Spinal cord (tissue), 10 donors: Measurements from ENCODE around the gene ING5. TPM values are rescaled to one million over a fixed set of nuclear protein-coding genes. Genes with fewer than 3 reads are reported as not detected.
A peak's percentile ranks its signal among the peaks of the same experiment; 100 is the strongest.

Experiments
- DNase-seq, 6 donors: peaks; one replicate each; pipeline versions ENCODE4 v3.0.0 to v3.0.0-alpha.2; 2013 to 2015; ENCODE audit warnings: low spot score in 6 of 6, low read depth in 4 of 6
- H3K27ac ChIP-seq: one replicate; pipeline ENCODE4 v1.5.1; 2013; ENCODE audit warnings: low read depth, low read length, control low read depth
- H3K27me3 ChIP-seq: one replicate; pipeline ENCODE4 v1.6.1; 2013; ENCODE audit warnings: low read length; ENCODE audit not compliant: control insufficient read depth, insufficient read depth
- H3K36me3 ChIP-seq: one replicate; pipeline ENCODE4 v1.6.1; 2013; ENCODE audit warnings: low read length; ENCODE audit not compliant: control insufficient read depth, insufficient read depth
- H3K4me1 ChIP-seq: one replicate; pipeline ENCODE4 v1.6.1; 2013; ENCODE audit warnings: low read length; ENCODE audit not compliant: control insufficient read depth, insufficient read depth
- H3K4me3 ChIP-seq: one replicate; pipeline ENCODE4 v1.5.1; 2013; ENCODE audit warnings: low read depth, low read length, control low read depth
- H3K9me3 ChIP-seq: one replicate; pipeline ENCODE4 v1.6.1; 2013; ENCODE audit warnings: low read length; ENCODE audit not compliant: control insufficient read depth, insufficient read depth
- WGBS: methylation state at CpG from one replicate; pipeline ENCODE4 v1.1.5; 2013; ENCODE audit warnings: missing lambda C conversion rate; ENCODE audit not compliant: insufficient coverage; 5-methylcytosine and 5-hydroxymethylcytosine counted together
- polyA plus RNA-seq, 2 donors: library from polyadenylated mRNA; unstranded; fragments of 120-200 nt; gene quantifications; one replicate each; pipeline ENCODE4 v1.2.1, GENCODE V29; 2013; ENCODE audit not compliant: insufficient read length in 2 of 2
- total RNA-seq, 2 donors: library from RNA; depleted of rRNA in 1 of 2; stranded (reverse); fragments of 120-200 nt in 1 of 2; fragments of >200 nt in 1 of 2; gene quantifications; one replicate each; pipeline versions ENCODE4 v1.2.3 to v1.2.4, GENCODE V29; 2013 to 2014
- donor health status: healthy.

Gene ING5
- total and polyA plus RNA-seq, 4 donors, result 29.9 to 51.2 (median 35.8) TPM

GRCh38 chr2:241671457-241672240, 30.2 kb upstream of the ING5 start:
- peaks cover 98% of the 10 kb centered on the region for H3K36me3 ChIP-seq
- WGBS, result 94% methylated on average over 28 of the region's 31 CpGs
- no peak overlapping the region for H3K27ac ChIP-seq
- DNase-seq, result no peak
- peaks cover 11% of the 10 kb centered on the region for H3K4me1 ChIP-seq
- H3K9me3 ChIP-seq, result no peaks in the 10 kb centered on the region
- H3K27me3 ChIP-seq, result no peaks in the 10 kb centered on the region
- H3K4me3 ChIP-seq, result no peak overlapping the region

- Histone ChIP-seq H3K4me1 (peaks cover 7% of the 10 kb centered on the region), H3K9me3 (no peaks in the 10 kb centered on the region), H3K4me3 (no peak overlapping the region), H3K27ac (no peak overlapping the region), H3K27me3 (no peaks in the 10 kb centered on the region), H3K36me3 (peaks cover 100% of the 10 kb centered on the region)
- DNase-seq, result no peak
- 93% methylated on average over 42 of the region's 42 CpGs for WGBS
These were observed 29.3 kb upstream of the ING5 start for GRCh38 chr2:241672243-241673188.

GRCh38 chr2:241673189-241673663, 28.6 kb upstream of the ING5 start:
- Histone ChIP-seq H3K9me3 (no peaks in the 10 kb centered on the region), H3K36me3 (peaks cover 100% of the 10 kb centered on the region)
- 80% methylated on average over 8 of the region's 18 CpGs for WGBS

DNA sequence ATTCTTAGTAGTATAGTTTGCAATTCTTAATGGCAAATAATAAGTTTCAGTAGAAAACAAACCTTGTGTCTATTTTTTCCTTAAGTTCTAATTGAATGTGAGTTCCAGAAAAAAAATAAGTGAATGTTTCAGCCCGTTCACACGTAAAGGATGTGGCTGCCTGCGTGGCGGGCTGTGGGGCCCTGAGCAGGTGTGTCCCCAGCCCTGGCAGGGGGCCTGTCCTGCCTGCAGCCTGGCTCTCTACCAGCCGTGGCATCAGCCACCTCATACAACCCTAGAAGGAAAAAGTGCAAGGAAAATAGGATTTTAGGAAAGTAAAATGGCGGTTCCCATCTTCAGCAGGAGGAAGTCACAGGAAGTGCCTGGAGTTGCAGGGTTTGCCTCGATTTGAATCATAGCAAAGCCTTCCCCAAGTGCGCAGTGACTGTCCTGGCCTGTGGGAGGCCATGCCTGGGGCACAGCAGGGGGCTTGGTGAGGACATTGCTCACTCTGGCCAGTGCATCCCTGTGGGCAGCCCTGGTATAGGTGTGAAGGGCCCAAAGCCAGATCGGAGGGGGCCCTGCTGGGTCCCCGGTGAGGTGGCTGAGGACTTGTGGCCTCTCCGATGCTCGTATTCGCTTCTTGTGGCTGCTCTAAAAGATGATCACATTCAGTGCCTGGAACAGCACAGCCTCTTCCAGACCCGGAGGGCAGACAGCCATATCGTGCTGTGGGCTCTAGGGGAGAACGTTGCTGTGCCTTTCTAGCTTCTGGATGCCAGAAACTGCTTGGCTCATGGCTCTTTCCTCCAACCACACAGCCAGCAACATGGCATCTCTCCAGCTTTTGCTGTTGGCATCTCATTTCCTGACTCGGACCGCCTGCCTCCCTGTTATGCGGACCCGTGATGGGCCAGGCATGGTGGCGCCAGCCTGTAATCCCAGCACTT, 27.8 kb upstream of the ING5 start:
- Histone ChIP-seq H3K9me3 (no peaks in the 10 kb centered on the region), H3K4me3 (no peak overlapping the region), H3K4me1 (peaks cover 7% of the 10 kb centered on the region), H3K36me3 (peaks cover 100% of the 10 kb centered on the region), H3K27ac (no peak overlapping the region), H3K27me3 (no peaks in the 10 kb centered on the region)
- DNase-seq, result peak in 2 of 6 donors; percentile 57 to 61
- 72% methylated on average over 19 of the region's 21 CpGs for WGBS

More at GRCh38 chr2:241673189-241673663, 28.6 kb upstream of the ING5 start:
- no peak for DNase-seq
- H3K4me1 ChIP-seq, result peaks cover 7% of the 10 kb centered on the region
- H3K27me3 ChIP-seq, result no peaks in the 10 kb centered on the region
- no peak overlapping the region for H3K27ac ChIP-seq
- H3K4me3 ChIP-seq, result no peak overlapping the region

DNA sequence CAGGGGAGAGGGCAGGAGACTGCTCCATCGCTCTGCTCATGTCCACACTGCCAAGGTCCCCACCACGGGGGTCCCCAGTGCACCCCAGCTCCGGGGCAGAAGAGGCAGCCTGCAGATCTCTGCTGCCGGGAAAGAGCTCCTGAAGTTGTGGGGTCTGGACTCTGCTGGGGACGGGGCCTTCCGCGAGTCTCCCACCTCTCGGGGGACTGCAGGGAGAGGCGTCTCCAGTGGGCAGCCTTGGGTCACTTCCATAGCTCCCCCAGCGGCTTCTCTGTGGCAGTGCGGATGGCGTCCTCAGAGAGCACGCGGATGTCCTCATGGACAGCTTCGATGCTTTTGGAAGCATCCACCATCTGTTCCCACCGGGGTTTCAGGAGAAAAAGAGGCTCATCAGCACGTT, 26.0 kb upstream of the ING5 start:
- Histone ChIP-seq H3K4me1 (peaks cover 7% of the 10 kb centered on the region), H3K27ac (no peak overlapping the region), H3K36me3 (peaks cover 96% of the 10 kb centered on the region), H3K27me3 (no peaks in the 10 kb centered on the region), H3K9me3 (no peaks in the 10 kb centered on the region), H3K4me3 (no peak overlapping the region)
- WGBS, result 89% methylated on average over 17 of the region's 17 CpGs
- no peak for DNase-seq

DNA sequence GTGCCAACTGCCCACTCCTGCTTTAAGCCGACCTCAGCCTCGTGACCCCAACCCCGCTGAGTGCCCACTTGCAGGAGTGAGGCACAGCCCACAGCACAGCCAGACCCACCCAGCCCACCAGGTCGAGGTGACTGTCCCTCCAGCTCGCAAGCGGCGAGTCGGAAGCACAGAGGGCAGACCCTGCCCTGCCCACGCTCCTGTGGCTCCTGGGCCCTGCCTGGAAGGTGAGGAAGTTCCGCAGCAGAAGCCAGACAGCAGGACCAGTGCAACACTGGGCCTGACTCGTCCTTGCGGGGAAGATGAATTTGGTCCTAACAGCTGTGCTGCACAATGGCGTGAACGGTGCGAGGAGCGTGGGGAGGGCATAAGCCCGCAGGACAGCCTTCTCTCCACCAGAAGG, 25.2 kb upstream of the ING5 start:
- peaks cover 94% of the 10 kb centered on the region for H3K36me3 ChIP-seq
- H3K27me3 ChIP-seq, result no peaks in the 10 kb centered on the region
- WGBS, result 89% methylated on average over 17 of the region's 17 CpGs
- no peaks in the 10 kb centered on the region for H3K9me3 ChIP-seq
- no peak for DNase-seq
- H3K4me3 ChIP-seq, result no peak overlapping the region
- H3K4me1 ChIP-seq, result peaks cover 7% of the 10 kb centered on the region
- no peak overlapping the region for H3K27ac ChIP-seq

DNA sequence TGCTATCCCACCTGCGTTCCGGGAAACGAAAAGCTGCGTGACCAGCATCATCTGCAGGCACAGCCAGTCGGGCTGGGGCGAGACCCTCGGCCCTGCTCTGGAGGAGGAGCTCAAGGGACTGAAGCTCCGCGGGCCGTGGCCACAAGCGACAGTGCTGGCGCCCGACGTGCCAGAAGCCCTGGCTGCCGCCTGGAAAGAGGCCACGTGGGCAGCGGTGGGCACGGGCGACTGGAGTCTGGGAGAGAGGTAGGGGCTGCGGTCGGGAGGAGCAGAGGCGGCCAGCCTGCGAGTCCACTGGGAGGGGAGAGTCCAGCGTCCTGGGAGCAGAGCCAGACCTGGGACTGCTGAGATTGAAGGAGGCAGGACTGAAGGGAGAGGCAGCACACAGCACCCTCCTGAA, 24.4 kb upstream of the ING5 start:
- Histone ChIP-seq H3K36me3 (peaks cover 92% of the 10 kb centered on the region), H3K4me3 (no peak overlapping the region), H3K27ac (no peak overlapping the region), H3K9me3 (no peaks in the 10 kb centered on the region), H3K27me3 (no peaks in the 10 kb centered on the region), H3K4me1 (peaks cover 7% of the 10 kb centered on the region)
- 86% methylated on average over 24 of the region's 24 CpGs for WGBS
- no peak for DNase-seq

- Histone ChIP-seq H3K4me1 (peaks cover 7% of the 10 kb centered on the region), H3K9me3 (no peaks in the 10 kb centered on the region), H3K36me3 (peaks cover 89% of the 10 kb centered on the region), H3K27ac (no peak overlapping the region), H3K4me3 (no peak overlapping the region), H3K27me3 (no peaks in the 10 kb centered on the region)
- DNase-seq, result no peak
- WGBS, result 94% methylated on average over 18 of the region's 18 CpGs
These were observed 23.5 kb upstream of the ING5 start for GRCh38 chr2:241678307-241678706.
